GM04503 (cell line): Measurements from ENCODE around the gene ADCY5.

Experiments
- DNase-seq: peaks from one replicate; pipeline ENCODE4 v3.0.0-alpha.2; 2012; ENCODE audit warnings: low read depth

Gene ADCY5

DNA sequence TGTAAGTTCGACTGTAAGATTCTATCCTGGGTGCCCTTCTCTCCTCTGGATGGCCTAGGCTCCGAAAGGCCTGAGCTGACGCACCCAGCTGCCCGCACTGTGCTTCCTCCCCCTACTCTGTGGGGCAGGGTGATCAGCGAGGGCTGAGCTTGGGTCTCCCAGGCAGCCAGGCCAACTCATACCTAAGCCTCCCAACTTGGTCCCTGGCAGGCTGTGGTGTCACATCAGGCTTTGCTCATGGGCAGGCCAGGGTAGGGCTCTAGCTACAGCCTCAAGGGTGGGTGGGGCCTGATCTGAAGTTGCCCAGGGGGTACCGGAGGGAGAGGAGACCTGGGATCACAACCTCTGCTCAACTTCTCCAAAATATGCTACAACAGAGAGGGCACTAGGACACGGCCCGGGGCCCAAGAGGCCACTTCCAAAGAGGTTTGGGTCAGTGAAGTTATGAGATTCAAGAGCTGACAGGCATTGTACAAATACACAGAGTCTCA, 123.1 kb downstream of the ADCY5 start:
- DNase-seq: no peak

- DNase-seq: no peak
Measured at GRCh38 chr3:123324880-123325765, 123.8 kb downstream of the ADCY5 start.

GRCh38 chr3:123323781-123324180, 125.1 kb downstream of the ADCY5 start:
- no peak for DNase-seq

- no peak for DNase-seq
Measured at GRCh38 chr3:123322866-123323265, 126.0 kb downstream of the ADCY5 start.

DNA sequence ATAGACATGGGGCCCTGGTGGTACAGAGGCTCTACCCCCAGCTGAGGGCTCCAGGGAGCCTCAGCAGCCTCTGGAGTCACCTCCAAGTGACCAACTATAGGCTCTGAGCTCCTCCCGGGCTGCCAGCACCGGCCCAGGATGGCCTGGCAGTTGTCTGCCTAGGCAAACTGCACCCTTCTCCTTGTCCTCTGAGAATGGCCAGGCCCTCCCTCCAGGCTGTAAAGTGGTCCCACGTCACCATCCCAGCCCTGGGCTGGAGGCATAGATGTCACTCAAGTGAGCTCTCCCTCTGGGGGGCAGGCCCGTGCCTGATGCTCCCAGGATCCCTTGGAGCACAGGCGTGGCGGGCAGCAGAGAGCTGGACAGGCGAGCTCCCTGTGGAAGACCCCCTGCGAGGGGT, 127.1 kb downstream of the ADCY5 start:
- no peak for DNase-seq

DNA sequence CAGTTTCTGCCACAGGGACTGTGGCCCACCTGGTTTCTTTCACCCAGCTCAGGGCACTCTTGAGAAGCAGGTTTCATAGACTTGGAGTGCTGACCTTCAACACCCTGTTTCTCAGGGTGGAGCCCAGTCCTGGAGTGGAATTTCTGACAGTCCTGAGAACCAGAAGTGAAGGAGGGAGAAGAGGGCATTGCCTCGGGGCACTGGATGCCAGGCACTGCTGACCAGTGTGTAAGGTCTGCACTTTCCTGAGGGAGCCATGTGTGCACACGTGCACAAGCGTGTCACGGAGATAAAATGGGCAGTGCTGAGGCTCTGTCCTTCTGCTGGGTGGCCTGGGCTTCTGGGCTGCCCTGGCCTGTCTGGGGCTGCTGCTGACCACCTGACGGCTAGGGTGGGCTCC, 128.7 kb downstream of the ADCY5 start:
- no peak for DNase-seq

GRCh38 chr3:123319760-123320159, 129.1 kb downstream of the ADCY5 start:
- DNase-seq: no peak

- DNase-seq: no peak
Measured at GRCh38 chr3:123318374-123318773, 130.5 kb downstream of the ADCY5 start.

- DNase-seq: no peak
Measured at GRCh38 chr3:123317716-123318115, 131.2 kb downstream of the ADCY5 start.

DNA sequence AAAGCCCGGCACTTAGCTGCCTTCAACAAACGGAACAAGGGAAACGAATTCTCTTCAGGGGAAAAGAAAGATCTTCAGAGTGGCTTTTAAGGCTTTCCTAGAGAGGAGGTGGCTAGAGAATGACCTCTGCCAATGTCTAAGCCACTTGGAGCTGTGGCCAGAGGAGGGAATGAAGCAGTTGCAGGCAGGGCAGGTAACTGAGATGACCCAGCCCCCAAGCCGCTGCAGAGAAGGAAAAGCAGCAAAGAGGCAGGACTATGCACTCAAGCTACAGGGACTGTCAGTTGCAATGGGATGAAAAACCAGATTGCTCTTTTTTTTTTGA, 133.7 kb downstream of the ADCY5 start:
- no peak for DNase-seq

GRCh38 chr3:123314359-123315270, 134.3 kb downstream of the ADCY5 start:
- DNase-seq: no peak

GRCh38 chr3:123313889-123314288, 135.0 kb downstream of the ADCY5 start:
- no peak for DNase-seq

GRCh38 chr3:123312331-123313265, 136.3 kb downstream of the ADCY5 start:
- no peak for DNase-seq

DNA sequence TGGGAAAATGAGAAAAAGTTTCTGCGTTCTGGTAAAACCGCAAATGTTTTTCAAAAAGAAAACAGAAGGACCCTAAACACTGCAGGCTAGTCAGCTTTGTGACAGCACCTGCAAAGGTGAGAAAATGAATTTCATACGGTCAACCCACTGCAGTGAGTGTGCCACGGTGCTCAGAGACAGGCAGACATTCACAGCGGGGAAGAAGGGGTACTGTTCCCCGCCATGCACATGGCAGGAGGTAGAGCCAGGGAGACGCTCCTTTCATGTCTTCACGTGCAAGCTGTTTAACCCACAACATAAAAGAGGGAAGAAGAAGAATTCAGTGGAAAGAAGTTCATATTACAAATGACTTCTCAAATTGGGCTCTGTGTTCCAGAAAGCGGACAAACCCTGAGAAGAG, 137.7 kb downstream of the ADCY5 start:
- no peak for DNase-seq

DNA sequence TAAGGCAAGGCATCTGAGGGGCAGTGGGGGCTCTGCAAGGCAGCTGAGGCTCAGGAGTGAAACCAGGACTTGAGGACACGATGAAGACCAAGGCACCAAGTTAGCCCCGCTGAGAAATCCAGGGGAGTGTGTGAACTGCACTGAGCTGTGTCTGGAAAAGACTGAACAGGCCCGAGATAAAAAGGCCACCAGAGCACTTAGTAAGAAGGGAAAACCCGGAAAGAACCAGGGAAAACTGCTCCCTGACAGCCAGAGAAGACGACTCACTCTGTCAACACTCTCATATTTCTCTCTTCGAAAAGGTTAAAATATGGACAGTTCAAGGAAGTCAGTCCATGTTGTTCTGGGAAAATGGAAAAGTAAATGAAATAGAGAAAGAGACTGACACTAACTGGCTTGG, 138.1 kb downstream of the ADCY5 start:
- DNase-seq: no peak

GRCh38 chr3:123310186-123310585, 138.7 kb downstream of the ADCY5 start:
- no peak for DNase-seq

- no peak for DNase-seq
Measured at GRCh38 chr3:123307064-123307463, 141.8 kb downstream of the ADCY5 start.

GRCh38 chr3:123305192-123305591, 143.7 kb downstream of the ADCY5 start:
- no peak for DNase-seq

DNA sequence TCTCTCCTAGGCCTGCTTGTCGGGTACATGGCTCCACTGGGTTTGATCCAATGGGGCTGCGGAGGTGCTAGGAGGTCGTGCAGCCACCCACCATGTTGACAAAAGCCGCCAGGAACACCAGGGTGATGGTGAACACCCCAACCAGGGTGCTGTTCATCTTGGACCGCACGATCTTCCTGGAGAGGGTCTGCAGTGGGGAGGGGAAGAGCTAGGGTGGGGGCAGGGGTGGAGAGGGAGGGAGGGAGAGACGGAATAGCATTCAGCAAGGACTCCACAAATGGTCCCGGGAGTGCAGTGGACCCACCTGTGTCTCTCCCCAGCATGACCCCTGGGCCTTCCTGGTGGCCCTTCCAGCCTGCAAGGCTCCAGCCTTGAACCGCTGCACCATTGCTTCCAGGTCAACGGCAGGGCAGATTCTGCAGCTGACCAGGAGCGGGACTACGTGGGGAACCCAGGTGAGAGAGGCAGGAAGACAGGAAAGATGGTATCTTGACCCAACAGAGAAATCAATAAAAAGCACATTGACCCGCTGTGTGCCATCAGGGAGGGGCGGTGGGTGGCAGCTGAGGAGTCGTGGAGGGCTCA, 144.8 kb downstream of the ADCY5 start:
- no peak for DNase-seq

DNA sequence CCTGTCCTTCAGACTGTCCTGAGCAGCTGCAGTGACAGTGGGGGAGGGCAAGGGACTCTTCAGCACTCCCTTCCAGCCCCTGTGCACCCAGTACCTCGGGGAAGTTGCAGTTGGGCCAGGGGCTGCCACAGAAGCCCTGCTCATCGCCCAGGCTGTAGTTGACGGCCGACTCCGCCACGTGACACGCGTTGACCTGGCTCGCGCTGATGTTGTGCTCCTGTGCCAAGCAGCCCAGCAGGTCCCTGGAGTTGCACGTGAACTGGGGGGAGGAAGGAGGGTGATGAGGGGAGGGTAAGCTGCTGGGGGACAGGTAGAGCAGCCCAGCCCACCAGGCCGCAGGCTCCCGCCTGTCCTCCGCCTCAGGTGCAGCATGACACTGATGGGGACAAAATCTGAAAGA, 145.9 kb downstream of the ADCY5 start:
- no peak for DNase-seq
